GM04503 (cell line): ENCODE data around the gene ISG20.

Experiments
- DNase-seq: peaks from one replicate; pipeline ENCODE4 v3.0.0-alpha.2; 2012; ENCODE audit warnings: low read depth

ISG20 gene

GRCh38 chr15:88638626-88639372 is at the start of gene ISG20:
ISG20 (plus strand) TSS chr15:88639016; CDS start chr15:88639367, 351 bp downstream.
- peak; percentile 83 for DNase-seq

DNA sequence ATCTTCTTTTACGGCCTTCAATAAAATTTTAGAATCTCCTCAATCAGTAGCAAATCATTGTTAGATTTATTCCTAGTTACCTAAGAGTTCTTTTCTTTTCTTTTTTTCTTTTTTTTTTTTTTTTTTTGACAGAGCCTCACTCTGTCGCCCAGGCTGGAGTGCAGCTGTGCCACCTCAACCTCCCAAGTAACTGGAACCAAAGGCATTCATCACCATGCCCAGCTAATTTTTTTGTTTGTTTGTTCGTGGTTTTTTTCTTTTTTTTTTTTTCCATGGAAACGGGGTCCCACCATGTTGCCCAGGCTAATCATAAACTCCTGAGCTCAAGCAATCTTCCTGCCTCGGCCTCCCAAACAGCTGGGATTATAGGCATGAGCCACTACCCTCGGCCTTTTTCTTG is 48.1 kb upstream of the ISG20 start:
- no peak for DNase-seq

GRCh38 chr15:88591384-88591783 is 47.4 kb upstream of the ISG20 start:
- DNase-seq = no peak

DNA sequence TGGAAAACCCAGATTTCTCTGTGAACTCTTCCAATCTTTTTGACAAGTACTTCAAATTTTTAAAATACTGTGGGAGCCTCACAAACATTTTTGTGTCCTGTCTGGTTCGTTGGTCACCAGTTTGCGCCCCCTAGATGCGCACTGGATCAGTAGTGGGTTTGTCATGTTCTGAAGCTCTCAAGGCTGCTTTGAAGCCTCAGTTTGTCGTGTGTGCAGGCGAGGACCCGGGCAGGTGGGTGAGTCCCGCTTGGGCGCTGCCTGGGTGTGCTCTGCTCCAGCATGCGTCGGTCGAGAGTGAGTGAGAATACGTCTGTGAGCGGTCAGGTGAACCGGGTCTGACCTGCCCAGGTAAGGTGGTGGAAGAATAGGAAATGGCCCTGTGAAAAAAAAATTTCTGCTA is 34.9 kb upstream of the ISG20 start:
- no peak for DNase-seq

DNA sequence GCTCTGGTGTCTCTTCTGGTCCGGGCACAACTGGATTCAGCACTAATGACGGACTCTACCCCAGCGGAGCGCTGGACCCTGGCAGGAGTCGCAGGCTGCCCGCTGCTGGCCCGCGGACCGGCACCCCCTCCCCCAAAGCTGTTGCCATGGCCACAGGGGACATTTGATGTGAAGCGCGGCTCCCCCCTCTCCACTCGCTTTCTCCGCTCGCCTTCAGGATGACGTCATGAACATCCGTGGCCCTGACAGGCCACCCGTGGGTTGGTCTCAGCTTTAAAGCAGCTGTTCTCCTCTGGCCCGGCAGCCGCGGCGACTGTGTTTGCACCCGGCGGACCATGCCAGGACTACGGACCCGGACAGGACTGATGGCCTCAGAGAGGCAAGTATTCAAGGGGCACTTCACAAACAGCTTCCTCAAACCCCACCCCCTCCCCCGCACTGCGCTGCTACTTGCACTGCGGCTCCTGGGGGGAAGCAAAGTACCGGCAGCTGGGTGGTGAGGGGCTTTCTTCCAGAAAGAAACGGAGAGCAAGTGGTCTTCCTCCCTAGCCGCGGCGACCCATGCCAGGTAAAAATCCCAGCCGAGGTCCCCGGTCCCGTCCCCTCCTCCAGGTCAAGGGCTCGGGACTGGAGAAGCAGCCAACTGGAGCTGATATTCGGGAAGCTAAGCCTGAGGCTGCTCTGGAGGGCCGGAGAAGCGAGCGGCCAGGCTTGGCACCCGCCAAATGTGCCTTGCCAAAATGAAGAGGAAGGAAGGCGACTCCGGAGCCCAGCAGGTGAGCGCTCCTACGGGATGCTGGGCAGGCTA is 34.2 kb upstream of the ISG20 start:
- no peak for DNase-seq

GRCh38 chr15:88605189-88606069 is 33.4 kb upstream of the ISG20 start:
- no peak for DNase-seq

GRCh38 chr15:88606070-88606794 is 32.6 kb upstream of the ISG20 start:
- no peak for DNase-seq

DNA sequence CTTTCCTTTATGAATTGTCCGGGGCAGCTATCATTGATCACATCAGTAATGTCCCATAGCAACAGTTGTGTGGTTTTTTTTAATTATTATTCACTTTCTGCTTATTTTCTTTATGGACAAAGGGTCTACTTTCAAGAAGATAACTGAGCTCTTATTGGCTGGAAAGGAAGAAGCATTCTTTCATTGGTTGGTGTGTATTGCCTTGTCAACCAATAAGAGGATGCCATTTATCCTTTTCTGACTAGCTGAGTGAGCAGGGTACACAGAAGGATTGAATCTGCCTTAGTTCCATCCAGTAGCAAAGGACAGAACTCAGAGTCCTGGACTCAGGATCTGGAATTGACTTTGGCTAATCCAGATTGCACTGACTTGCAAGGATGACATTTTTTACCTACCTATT is 30.9 kb upstream of the ISG20 start:
- DNase-seq = no peak

DNA sequence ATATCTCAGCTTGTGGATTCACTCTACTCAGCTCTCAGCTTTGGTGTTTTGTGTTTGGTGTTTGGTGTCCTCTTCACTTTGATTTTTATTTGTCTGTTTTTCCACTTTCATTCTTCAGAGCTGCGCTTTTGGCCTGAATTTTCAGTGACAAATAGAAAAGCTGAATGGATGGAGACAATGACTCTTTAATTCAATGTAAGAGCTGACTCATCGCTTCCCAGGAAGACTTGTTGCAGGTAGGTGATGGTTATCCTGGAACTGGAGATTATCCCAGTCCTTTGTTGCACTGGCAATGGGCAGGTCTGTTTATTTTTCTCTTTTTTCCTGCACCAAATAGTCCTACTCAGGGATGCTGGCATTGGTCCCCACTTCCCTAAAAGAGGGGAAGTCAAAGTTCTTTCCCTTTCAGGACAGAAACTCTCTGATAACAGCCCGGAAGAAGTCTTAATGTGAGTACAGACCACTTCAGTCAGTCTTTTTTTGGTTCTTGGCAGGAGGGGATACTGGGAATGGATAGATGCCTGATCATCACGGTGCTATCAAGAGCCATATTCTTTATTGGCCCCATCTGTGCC is 30.1 kb upstream of the ISG20 start:
- DNase-seq = no peak

- DNase-seq = no peak
Measured at GRCh38 chr15:88609344-88610090, 29.3 kb upstream of the ISG20 start.

DNA sequence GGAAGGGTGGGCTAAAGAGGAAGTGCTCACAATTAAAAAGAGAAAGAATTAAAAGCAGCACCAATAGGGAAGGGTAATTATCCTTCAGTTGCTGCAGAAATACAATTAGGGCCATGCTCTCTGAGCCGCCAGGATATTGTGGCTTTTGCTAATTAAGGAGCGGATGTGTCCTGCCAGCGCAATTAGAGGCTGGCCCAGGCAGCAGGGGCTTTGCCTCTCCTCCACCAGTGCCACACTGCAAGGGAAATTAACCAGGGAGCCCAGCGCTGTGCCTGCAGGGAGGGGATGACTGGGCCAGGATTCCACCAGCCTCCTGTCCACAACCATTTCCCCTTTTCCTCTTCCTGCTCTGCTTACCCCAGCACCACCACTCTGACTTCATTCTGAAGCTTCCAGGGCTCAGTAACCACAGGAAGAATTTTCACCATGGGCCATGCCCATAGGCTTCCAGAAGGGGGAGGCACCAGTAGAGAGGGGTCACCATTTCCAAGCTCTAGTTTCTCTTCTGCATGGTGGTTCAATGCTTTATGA is 28.1 kb upstream of the ISG20 start:
- DNase-seq = no peak

DNA sequence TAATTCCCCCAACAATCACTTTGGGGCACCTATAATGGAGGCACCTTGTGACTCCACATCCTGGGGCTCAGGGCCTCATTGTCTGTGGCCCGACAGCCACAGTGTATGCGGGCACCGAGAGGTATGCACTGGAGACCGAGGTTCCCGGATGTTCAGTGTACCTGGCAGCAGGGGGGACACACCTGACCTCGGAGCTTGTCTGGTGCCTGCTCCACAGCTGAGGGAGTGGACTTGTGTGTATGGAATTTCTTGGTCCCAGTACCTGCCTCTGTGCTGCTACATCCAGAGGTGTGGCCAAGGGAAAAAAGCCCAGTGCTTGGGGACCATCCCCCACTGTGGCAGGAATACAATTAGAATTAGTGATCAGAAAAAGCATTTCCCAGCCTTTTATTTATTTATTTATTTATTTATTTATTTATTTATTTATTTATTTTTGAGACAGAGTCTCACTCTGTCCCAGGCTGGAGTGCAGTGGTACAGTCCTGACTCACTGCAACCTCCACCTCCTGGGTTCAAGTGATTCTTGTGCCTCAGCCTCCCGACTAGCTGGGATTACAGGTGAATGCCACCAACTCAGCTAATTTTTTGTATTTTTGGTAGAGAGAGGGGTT is 26.5 kb upstream of the ISG20 start:
- no peak for DNase-seq

- no peak for DNase-seq
Measured at GRCh38 chr15:88613074-88613944, 25.5 kb upstream of the ISG20 start.

- DNase-seq = no peak
Measured at GRCh38 chr15:88615303-88616107, 23.3 kb upstream of the ISG20 start.

DNA sequence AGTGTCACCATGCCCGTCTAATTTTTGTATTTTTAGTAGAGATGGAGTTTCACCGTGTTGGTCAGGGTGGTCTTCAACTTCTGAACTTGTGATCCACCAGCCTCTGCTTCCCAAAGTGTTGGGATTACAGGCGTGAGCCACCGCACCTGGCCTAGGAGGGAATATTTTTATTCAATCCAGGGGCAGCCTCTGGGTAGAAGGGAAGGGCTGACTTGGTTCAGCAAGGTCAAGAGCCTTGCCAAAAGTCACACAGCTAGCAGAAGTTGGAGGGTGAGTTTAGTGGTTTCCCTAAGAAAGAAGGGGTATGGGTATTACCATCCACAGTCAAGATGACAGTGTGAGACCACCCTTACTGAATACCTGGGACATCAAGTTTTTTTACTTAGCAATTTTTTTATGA is 22.6 kb upstream of the ISG20 start:
- DNase-seq = no peak

GRCh38 chr15:88617031-88617722 is 21.6 kb upstream of the ISG20 start:
- DNase-seq = no peak

GRCh38 chr15:88617790-88618189 is 21.0 kb upstream of the ISG20 start:
- no peak for DNase-seq

DNA sequence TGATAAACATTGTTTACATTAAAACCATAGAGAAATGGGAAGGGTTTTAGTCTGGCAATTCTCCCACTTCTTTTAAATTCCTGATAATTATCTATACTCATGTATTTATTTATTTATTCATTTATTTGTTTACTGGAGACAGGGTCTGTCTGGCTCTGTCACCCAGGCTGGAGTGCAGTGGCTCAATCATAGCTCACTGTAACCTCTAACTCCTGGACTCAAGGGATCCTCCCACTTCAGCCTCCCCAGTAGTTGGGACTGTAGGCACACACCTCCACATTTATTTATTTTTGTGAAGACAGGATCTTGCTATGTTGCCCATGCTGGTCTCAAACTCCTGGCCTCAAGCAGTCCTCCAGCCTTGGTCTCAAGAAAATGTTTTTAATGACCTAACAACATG is 20.1 kb upstream of the ISG20 start:
- DNase-seq = no peak
